Esophagus muscularis mucosa (tissue), 4 donors: ENCODE measurements around the gene KCNE3.

Experiments used
- EP300 ChIP-seq: sonication (generic); formaldehyde crosslinking; IDR thresholded peaks from one replicate; pipeline ENCODE4 v1.6.1; 2017; ENCODE audit warnings: antibody characterized with exemption
- POLR2A ChIP-seq: fragments of 450-650 bp; IDR thresholded peaks from one replicate; pipeline ENCODE4 v1.6.1; 2017; ENCODE audit warnings: antibody characterized with exemption, moderate library complexity, mild to moderate bottlenecking, low read depth
- POLR2AphosphoS5 ChIP-seq, 2 donors: sonication (generic); formaldehyde crosslinking; IDR thresholded peaks; one replicate each; pipeline ENCODE4 v1.6.1; 2017; ENCODE audit warnings: antibody characterized with exemption in 2 of 2
- TF ChIP-seq, protein P1 (sequence below), 3 experiments: fragments of 200-600 bp in 2 of 3; fragments of 450-650 bp in 1 of 3; sonication (generic) in 2 of 3; IDR thresholded peaks; one replicate each; pipeline ENCODE4 v1.5.1; 2017 to 2019; ENCODE audit warnings: antibody characterized with exemption in 3 of 3, mild to moderate bottlenecking in 2 of 3, moderate library complexity in 1 of 3

DNA sequence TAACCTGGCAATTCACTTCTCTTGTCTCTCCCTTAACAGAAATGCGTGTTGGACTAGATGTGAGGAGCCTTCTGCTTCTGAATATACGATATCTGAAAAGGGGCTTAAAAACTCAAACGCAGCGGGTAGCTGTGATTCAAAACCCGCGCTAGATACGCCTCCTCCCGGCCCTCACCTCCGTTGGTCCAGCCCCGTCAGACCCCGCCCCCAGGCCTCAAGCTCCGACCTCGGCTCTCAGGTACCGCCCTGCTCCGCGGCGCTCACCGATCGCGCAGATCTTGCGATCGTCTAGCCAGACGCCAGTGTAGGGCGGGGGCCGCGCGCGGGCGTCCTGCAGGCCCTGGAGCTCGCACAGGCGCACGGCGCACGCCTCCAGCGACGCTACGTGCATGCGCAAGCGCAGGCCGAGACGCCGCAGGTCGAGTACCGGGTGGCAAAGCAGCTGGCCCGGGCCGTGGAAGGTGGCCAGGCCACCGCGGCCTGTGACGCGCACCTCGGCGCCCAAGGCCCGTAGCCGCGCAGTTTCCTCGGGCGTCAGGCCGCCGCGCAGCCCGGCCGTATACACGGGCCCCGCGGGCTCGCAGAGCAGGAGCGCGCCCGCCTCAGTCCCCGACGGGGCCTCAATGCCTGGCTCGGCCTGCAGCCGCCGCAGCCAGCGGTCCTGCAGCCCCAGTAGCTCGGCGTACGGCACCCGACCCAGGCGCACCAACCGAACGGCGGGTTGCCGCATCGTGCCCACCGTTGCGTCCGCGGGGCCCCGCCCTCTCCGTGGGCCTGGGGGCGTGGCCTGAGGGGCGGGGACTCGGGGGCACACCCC, 25.8 kb upstream of the KCNE3 start, which contains the start of gene LIPT2:
- TF ChIP-seq, protein P1, sequence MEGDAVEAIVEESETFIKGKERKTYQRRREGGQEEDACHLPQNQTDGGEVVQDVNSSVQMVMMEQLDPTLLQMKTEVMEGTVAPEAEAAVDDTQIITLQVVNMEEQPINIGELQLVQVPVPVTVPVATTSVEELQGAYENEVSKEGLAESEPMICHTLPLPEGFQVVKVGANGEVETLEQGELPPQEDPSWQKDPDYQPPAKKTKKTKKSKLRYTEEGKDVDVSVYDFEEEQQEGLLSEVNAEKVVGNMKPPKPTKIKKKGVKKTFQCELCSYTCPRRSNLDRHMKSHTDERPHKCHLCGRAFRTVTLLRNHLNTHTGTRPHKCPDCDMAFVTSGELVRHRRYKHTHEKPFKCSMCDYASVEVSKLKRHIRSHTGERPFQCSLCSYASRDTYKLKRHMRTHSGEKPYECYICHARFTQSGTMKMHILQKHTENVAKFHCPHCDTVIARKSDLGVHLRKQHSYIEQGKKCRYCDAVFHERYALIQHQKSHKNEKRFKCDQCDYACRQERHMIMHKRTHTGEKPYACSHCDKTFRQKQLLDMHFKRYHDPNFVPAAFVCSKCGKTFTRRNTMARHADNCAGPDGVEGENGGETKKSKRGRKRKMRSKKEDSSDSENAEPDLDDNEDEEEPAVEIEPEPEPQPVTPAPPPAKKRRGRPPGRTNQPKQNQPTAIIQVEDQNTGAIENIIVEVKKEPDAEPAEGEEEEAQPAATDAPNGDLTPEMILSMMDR (IDR thresholded peaks at IDR 0.05), result peak in 1 of 3 experiments; percentile 17
- TF ChIP-seq POLR2A (peak; percentile 37), EP300 (no peak), POLR2AphosphoS5 (IDR thresholded peaks at IDR 0.05) (peak; percentile 87 to 90)
